K562 (cell line): ENCODE data around the gene ZNF519. TPM values are rescaled to one million over a fixed set of nuclear protein-coding genes. Genes with fewer than 3 reads are reported as not detected.

ENCODE experiments used
- ATAC-seq: fragments of 200-7000 bp; cut with Tn5 transposase; 3 replicates; pipeline ENCODE4 v1.9.1; 2020; ENCODE audit warnings: moderate library complexity
- BruUV-seq: library from RNA; stranded (reverse); fragments of 400-500 nt; replicated peaks from 2 replicates; lab custom pipeline; 2021; lab: Mats Ljungman, UMichigan
- CTCF ChIA-PET: fragments of 300-600 bp; formaldehyde crosslinking; extraction: SDS; loops from one replicate; lab custom pipeline; 2021; ENCODE audit warnings: low intra/inter-chr PET ratio; lab: Yijun Ruan, JAX
- POLR2A ChIA-PET: fragments of 300-600, 350-650 bp; sonication (Branson Sonifier 250); formaldehyde crosslinking; extraction: SDS; loops from one replicate; lab custom pipeline; 2021; ENCODE audit warnings: antibody characterized with exemption, inconsistent platforms; lab: Yijun Ruan, JAX
- DNase-seq, 4 experiments: peaks; one replicate each; pipeline versions ENCODE4 v3.0.0 to v3.0.0-alpha.2; 2011 to 2018; ENCODE audit warnings: low spot score in 3 of 4, mixed read lengths in 3 of 4; ENCODE audit errors: extremely low read depth in 1 of 4
- FAIRE-seq: peaks from 2 replicates; lab custom pipeline; 2011; peaks lifted over from hg19 to GRCh38; lab: Jason Lieb, UNC
- H2AFZ ChIP-seq: 2 replicates; pipeline ENCODE4 v1.6.0; 2011; ENCODE audit warnings: low read depth, low read length, control low read depth, inconsistent platforms
- H3K27ac ChIP-seq: fragments of 200-600 bp; 3 replicates; pipeline ENCODE4 v1.8.0; 2011; ENCODE audit warnings: low read depth, mild to moderate bottlenecking, control low read depth, inconsistent platforms, low read length, moderate library complexity, mixed read lengths; ENCODE audit errors: extremely low read depth
- H3K27me3 ChIP-seq, 2 experiments: fragments of 300-600 bp in 1 of 2; 2 replicates in 1 of 2; 3 replicates in 1 of 2; pipeline versions ENCODE4 v1.6.0 to v1.8.0; 2011; ENCODE audit warnings: inconsistent platforms in 2 of 2, low read length in 2 of 2, mild to moderate bottlenecking in 1 of 2, mixed read lengths in 1 of 2, moderate library complexity in 1 of 2; ENCODE audit not compliant: control insufficient read depth in 2 of 2, insufficient read depth in 2 of 2
- H3K36me3 ChIP-seq: fragments of 300-600 bp; 3 replicates; pipeline ENCODE4 v1.8.0; 2011; ENCODE audit warnings: mild to moderate bottlenecking, low read length, inconsistent platforms; ENCODE audit not compliant: control insufficient read depth, insufficient read depth
- H3K4me1 ChIP-seq, 2 experiments: fragments of 200-600 bp in 1 of 2; replicated peaks in 1 of 2; 2 replicates in 1 of 2; 3 replicates in 1 of 2; pipeline versions ENCODE4 v1.5.1 to v1.8.0; 2011; ENCODE audit warnings: inconsistent platforms in 2 of 2, low read length in 2 of 2, mild to moderate bottlenecking in 1 of 2, mixed read lengths in 1 of 2, moderate library complexity in 1 of 2; ENCODE audit not compliant: control insufficient read depth in 2 of 2, insufficient read depth in 2 of 2
- H3K4me2 ChIP-seq: 2 replicates; pipeline ENCODE4 v1.6.1; 2011; ENCODE audit warnings: low read length, control low read depth, inconsistent platforms, mixed read lengths; ENCODE audit not compliant: insufficient read depth
- H3K4me3 ChIP-seq: fragments of 200-600 bp; sonication (generic), shearing (Covaris generic); 2 replicates; pipeline ENCODE4 v1.5.1; 2016; ENCODE audit warnings: control low read depth, inconsistent platforms
- H3K79me2 ChIP-seq: fragments of 200-600 bp; 3 replicates; pipeline ENCODE4 v1.8.0; 2011; ENCODE audit warnings: low read length, inconsistent platforms; ENCODE audit not compliant: control insufficient read depth, insufficient read depth
- H3K9ac ChIP-seq, 2 experiments: 2 replicates each; pipeline versions ENCODE4 v1.6.0 to v1.6.1; 2011; ENCODE audit warnings: low read depth in 2 of 2, low read length in 2 of 2, control low read depth in 1 of 2, inconsistent platforms in 1 of 2, mild to moderate bottlenecking in 1 of 2, mixed read lengths in 1 of 2; ENCODE audit not compliant: insufficient read depth in 1 of 2
- H3K9me1 ChIP-seq: one replicate; pipeline ENCODE4 v1.6.0; 2011; ENCODE audit warnings: inconsistent platforms, mild to moderate bottlenecking, low read length, moderate library complexity; ENCODE audit not compliant: control insufficient read depth, insufficient read depth
- H3K9me3 ChIP-seq: replicated peaks from 2 replicates; pipeline ENCODE4 v1.5.1; 2011; ENCODE audit warnings: low read depth, low read length, inconsistent platforms; ENCODE audit not compliant: control insufficient read depth, insufficient read depth
- H4K20me1 ChIP-seq: replicated peaks from 2 replicates; pipeline ENCODE4 v1.6.1; 2011; ENCODE audit warnings: low read length, inconsistent platforms, mixed read lengths; ENCODE audit not compliant: control insufficient read depth, insufficient read depth
- EWSR1 ChIP-seq: fragments of 450-650 bp; IDR thresholded peaks from 2 replicates; pipeline ENCODE4 v1.6.1; 2018; ENCODE audit warnings: borderline replicate concordance, mild to moderate bottlenecking, low read depth, moderate library complexity; ENCODE audit not compliant: partially characterized antibody
- HDGF ChIP-seq: fragments of 450-650 bp; IDR thresholded peaks from 2 replicates; pipeline ENCODE4 v1.6.1; 2016
- HEY1 ChIP-seq: fragments of 250-450 bp; sonication (Bioruptor Pico); IDR thresholded peaks from 2 replicates; pipeline ENCODE4 v1.5.0; 2020; ENCODE audit warnings: mild to moderate bottlenecking, moderate library complexity, borderline replicate concordance
- NFRKB ChIP-seq: fragments of 450-650 bp; IDR thresholded peaks from 2 replicates; pipeline ENCODE4 v1.6.1; 2016; ENCODE audit warnings: low read depth
- PHB2 ChIP-seq: fragments of 450-650 bp; IDR thresholded peaks from 2 replicates; pipeline ENCODE4 v1.6.1; 2017; ENCODE audit warnings: low read depth
- SP2 ChIP-seq: IDR thresholded peaks from 2 replicates; pipeline ENCODE4 v1.6.1; 2011; ENCODE audit warnings: mild to moderate bottlenecking, low read depth, low read length, moderate library complexity; ENCODE audit not compliant: poor library complexity, severe bottlenecking; ENCODE audit errors: extremely low read depth
- SREBF1 ChIP-seq: fragments of 150-350 bp; IDR thresholded peaks from 2 replicates; pipeline ENCODE4 v1.6.1; 2014; ENCODE audit warnings: antibody characterized with exemption, low read depth, low read length, borderline replicate concordance
- TBL1XR1 ChIP-seq, 2 experiments: IDR thresholded peaks; 2 replicates each; pipeline ENCODE4 v1.6.1; 2012; ENCODE audit warnings: improper control_type of control experiment in 2 of 2, low read length in 2 of 2, mild to moderate bottlenecking in 1 of 2
- TSC22D4 ChIP-seq: fragments of 450-650 bp; IDR thresholded peaks from 2 replicates; pipeline ENCODE4 v1.6.1; 2016; ENCODE audit warnings: missing genetic modification characterization, missing biosample characterization, control low read depth
- ZFP30 ChIP-seq: fragments of 250-450 bp; sonication (Bioruptor Pico); IDR thresholded peaks from 2 replicates; pipeline ENCODE4 v1.8.0; 2022; ENCODE audit warnings: moderate library complexity, mild to moderate bottlenecking, inconsistent platforms, borderline replicate concordance
- ZNF174 ChIP-seq: fragments of 250-450 bp; sonication (Bioruptor Pico); IDR thresholded peaks from 2 replicates; pipeline ENCODE4 v1.4.0; 2020; ENCODE audit warnings: mild to moderate bottlenecking
- ZNF717 ChIP-seq: fragments of 250-450 bp; sonication (Bioruptor Pico); IDR thresholded peaks from 2 replicates; pipeline ENCODE4 v1.5.0; 2021
- WGBS: fragments of 100-300 bp; shearing (Covaris generic); methylation state at CpG from one replicate; pipeline ENCODE4 v1.1.6; 2016; ENCODE audit warnings: low coverage, mixed read lengths; ENCODE audit not compliant: insufficient coverage; ENCODE audit errors: missing lambda C conversion rate; 5-methylcytosine and 5-hydroxymethylcytosine counted together
- in situ Hi-C: fragments of 300-500 bp; cut with MboI; formaldehyde crosslinking; loops from 4 replicates; pipeline ENCODE4 v1.15.0; 2018; ENCODE audit warnings: inconsistent platforms, mixed read lengths
- intact Hi-C: fragments of 100-400 bp; cut with micrococcal nuclease; formaldehyde crosslinking; loops from 2 replicates; pipeline ENCODE4 v1.14.2; 2022
- polyA plus RNA-seq, 8 experiments: library from polyadenylated mRNA; depleted of rRNA in 4 of 8; stranded (reverse) in 5 of 8; unstranded in 3 of 8; fragments of >200 nt; fragmentation: Nextera tagmentation in 2 of 8; fragmentation: Illumina TruSeq in 1 of 8; extraction: Ambion mirVana in 2 of 8; extraction: Trizol in 1 of 8; gene quantifications; 2 replicates each; pipeline versions ENCODE4 v1.2.1 to v1.2.3, GENCODE V29; 2011 to 2014; ENCODE audit warnings: inconsistent platforms in 1 of 8, missing spikeins in 1 of 8
- total RNA-seq, 7 experiments: library from RNA; depleted of rRNA in 6 of 7; stranded (reverse); fragments of >200 nt in 6 of 7; fragmentation: Illumina TruSeq in 2 of 7; extraction: Trizol in 2 of 7; gene quantifications; 2 replicates each; pipeline versions ENCODE4 v1.2.1 to v1.2.3, GENCODE V29; 2011 to 2021; ENCODE audit warnings: low replicate concordance in 1 of 7
- TF ChIP-seq, protein P1 (sequence below): sonication (generic); IDR thresholded peaks from 2 replicates; pipeline ENCODE4 v1.6.1; 2016
- TF ChIP-seq, protein P2 (sequence below): fragments of 200-400 bp; formaldehyde crosslinking; IDR thresholded peaks from 2 replicates; pipeline ENCODE4 v1.6.1; 2017; ENCODE audit warnings: mild to moderate bottlenecking, low read depth, low read length, moderate library complexity
- TF ChIP-seq, protein P3 (sequence below): sonication (generic); formaldehyde crosslinking; IDR thresholded peaks from 2 replicates; pipeline ENCODE4 v1.4.0; 2020; ENCODE audit warnings: mild to moderate bottlenecking, missing genetic modification reagents
- TF ChIP-seq, protein P4 (sequence below): fragments of 250-450 bp; sonication (Bioruptor Pico); IDR thresholded peaks from 2 replicates; pipeline ENCODE4 v1.4.0; 2020

ZNF519 gene
- total and polyA plus RNA-seq, 9 of the 15 experiments (the other 6 are each of a cell fraction or from before 2014, with no cell fraction given) = 5.1 to 15.1 (median 7.9) TPM

DNA sequence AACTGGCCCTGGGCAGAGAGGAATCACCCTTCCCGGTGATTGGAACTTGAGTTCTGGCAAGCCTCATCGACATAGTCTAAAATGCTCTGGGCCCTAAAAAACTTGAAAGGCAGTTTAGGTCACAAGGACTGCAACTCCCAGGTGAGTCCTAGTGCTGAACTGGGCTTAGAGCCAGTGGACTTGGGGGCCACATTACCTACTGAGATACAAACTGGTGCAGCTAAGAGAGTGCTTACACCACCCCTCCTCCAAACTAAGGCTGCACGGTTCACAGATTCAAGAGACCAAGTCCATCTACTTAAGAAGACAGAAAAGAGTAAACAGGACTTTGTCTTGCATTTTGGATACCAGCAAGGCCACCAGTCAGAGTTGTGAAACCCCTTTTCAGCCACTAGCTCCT, 25.3 kb downstream of the ZNF519 start:
- H4K20me1 ChIP-seq = no peaks in the 10 kb centered on the region
- no TSS peak for BruUV-seq
- ATAC-seq = no peak
- no peak overlapping the region for H2AFZ ChIP-seq
- no peak overlapping the region for H3K4me2 ChIP-seq
- no peak overlapping the region for H3K9ac ChIP-seq
- no peaks in the 10 kb centered on the region for H3K79me2 ChIP-seq
- H3K4me3 ChIP-seq = no peak overlapping the region
- no peaks in the 10 kb centered on the region for H3K9me1 ChIP-seq
- H3K27me3 ChIP-seq = no peaks in the 10 kb centered on the region
- no peaks in the 10 kb centered on the region for H3K4me1 ChIP-seq
- in situ Hi-C loops (no loop called here), intact Hi-C loops (no loop called here)
- H3K9me3 ChIP-seq = no peaks in the 10 kb centered on the region; the same call in 1 of the 2 replicates
- TF ChIP-seq HEY1 (CRISPR knock-in tag) = no peak
- TF ChIP-seq PHB2 = no peak
- TF ChIP-seq ZNF717 = no peak
- TF ChIP-seq, protein P1, sequence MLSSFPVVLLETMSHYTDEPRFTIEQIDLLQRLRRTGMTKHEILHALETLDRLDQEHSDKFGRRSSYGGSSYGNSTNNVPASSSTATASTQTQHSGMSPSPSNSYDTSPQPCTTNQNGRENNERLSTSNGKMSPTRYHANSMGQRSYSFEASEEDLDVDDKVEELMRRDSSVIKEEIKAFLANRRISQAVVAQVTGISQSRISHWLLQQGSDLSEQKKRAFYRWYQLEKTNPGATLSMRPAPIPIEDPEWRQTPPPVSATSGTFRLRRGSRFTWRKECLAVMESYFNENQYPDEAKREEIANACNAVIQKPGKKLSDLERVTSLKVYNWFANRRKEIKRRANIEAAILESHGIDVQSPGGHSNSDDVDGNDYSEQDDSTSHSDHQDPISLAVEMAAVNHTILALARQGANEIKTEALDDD = no peak
- no peak for TF ChIP-seq ZNF174
- TF ChIP-seq ZFP30 (CRISPR knock-in tag) = no peak
- TF ChIP-seq, protein P2, sequence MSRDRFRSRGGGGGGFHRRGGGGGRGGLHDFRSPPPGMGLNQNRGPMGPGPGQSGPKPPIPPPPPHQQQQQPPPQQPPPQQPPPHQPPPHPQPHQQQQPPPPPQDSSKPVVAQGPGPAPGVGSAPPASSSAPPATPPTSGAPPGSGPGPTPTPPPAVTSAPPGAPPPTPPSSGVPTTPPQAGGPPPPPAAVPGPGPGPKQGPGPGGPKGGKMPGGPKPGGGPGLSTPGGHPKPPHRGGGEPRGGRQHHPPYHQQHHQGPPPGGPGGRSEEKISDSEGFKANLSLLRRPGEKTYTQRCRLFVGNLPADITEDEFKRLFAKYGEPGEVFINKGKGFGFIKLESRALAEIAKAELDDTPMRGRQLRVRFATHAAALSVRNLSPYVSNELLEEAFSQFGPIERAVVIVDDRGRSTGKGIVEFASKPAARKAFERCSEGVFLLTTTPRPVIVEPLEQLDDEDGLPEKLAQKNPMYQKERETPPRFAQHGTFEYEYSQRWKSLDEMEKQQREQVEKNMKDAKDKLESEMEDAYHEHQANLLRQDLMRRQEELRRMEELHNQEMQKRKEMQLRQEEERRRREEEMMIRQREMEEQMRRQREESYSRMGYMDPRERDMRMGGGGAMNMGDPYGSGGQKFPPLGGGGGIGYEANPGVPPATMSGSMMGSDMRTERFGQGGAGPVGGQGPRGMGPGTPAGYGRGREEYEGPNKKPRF = no peak
- TF ChIP-seq SREBF1 = no peak
- TF ChIP-seq EWSR1 = no peak
- TF ChIP-seq NFRKB = no peak
- TF ChIP-seq, protein P3, sequence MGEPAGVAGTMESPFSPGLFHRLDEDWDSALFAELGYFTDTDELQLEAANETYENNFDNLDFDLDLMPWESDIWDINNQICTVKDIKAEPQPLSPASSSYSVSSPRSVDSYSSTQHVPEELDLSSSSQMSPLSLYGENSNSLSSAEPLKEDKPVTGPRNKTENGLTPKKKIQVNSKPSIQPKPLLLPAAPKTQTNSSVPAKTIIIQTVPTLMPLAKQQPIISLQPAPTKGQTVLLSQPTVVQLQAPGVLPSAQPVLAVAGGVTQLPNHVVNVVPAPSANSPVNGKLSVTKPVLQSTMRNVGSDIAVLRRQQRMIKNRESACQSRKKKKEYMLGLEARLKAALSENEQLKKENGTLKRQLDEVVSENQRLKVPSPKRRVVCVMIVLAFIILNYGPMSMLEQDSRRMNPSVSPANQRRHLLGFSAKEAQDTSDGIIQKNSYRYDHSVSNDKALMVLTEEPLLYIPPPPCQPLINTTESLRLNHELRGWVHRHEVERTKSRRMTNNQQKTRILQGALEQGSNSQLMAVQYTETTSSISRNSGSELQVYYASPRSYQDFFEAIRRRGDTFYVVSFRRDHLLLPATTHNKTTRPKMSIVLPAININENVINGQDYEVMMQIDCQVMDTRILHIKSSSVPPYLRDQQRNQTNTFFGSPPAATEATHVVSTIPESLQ (CRISPR knock-in tag) = no peak
- TF ChIP-seq, protein P4, sequence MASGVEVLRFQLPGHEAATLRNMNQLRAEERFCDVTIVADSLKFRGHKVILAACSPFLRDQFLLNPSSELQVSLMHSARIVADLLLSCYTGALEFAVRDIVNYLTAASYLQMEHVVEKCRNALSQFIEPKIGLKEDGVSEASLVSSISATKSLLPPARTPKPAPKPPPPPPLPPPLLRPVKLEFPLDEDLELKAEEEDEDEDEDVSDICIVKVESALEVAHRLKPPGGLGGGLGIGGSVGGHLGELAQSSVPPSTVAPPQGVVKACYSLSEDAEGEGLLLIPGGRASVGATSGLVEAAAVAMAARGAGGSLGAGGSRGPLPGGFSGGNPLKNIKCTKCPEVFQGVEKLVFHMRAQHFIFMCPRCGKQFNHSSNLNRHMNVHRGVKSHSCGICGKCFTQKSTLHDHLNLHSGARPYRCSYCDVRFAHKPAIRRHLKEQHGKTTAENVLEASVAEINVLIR = no peak
- TF ChIP-seq SP2 = no peak
- no peak for TF ChIP-seq HDGF
- no peak for TF ChIP-seq TSC22D4 (tag)
- TF ChIP-seq TBL1XR1 (IDR thresholded peaks at IDR 0.05; ENCODE audit: low read length in 2 of 2) = no peak
- DNase-seq = no peak
- WGBS = 53% methylated on average over 3 of the region's 3 CpGs
- ChIA-PET POLR2A (no interaction called here), CTCF (no interaction called here)
- no peaks in the 10 kb centered on the region for H3K36me3 ChIP-seq
- FAIRE-seq = no peak
- H3K27ac ChIP-seq = no peak overlapping the region
